ENCODE results near the gene SLC25A1.

DNA sequence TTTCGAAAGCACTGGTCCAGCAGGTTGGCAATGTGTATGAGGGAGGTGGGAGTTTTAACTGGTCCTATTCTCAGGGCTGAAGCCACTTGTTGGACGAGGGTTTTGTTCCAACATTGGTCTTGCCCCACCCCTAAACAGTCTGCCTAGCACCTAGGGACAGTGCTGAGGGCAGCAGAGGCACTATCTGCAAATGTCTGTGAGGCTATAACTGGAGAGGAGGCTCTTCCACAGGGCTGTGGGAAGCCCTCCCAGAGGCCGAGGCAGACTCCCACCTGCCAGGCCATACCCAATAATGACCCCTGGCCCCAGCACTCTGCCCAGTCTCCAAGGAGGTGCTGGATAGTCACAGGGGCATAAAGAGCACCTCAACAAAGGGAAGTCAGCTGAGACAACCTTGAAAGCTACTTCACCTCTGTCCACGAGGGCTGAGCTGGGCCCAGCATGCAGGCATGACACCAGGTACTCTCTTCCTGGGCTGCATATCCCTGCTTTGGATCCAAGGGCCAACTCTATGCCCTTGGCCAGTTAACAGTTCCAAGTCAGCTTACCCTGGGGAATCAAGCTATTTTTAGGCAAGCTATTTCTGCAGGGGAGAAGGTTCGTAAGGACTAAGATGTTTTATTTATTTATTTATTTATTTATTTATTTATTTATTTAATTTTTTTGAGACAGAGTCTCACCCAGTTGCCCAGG lies 40.2 kb upstream of the SLC25A1 start:
- TF ChIP-seq, protein P1, sequence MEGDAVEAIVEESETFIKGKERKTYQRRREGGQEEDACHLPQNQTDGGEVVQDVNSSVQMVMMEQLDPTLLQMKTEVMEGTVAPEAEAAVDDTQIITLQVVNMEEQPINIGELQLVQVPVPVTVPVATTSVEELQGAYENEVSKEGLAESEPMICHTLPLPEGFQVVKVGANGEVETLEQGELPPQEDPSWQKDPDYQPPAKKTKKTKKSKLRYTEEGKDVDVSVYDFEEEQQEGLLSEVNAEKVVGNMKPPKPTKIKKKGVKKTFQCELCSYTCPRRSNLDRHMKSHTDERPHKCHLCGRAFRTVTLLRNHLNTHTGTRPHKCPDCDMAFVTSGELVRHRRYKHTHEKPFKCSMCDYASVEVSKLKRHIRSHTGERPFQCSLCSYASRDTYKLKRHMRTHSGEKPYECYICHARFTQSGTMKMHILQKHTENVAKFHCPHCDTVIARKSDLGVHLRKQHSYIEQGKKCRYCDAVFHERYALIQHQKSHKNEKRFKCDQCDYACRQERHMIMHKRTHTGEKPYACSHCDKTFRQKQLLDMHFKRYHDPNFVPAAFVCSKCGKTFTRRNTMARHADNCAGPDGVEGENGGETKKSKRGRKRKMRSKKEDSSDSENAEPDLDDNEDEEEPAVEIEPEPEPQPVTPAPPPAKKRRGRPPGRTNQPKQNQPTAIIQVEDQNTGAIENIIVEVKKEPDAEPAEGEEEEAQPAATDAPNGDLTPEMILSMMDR (conservative IDR thresholded peaks at IDR 0.05; ENCODE audit: low read depth, low read length), result no peak
- TF ChIP-seq BHLHE40 (IDR thresholded peaks at IDR 0.05; ENCODE audit: low read depth, low read length), result no peak
- TF ChIP-seq POLR2A (IDR thresholded peaks at IDR 0.05; ENCODE audit: low read depth, low read length), result no peak
